ENCODE results near the gene HAUS1. TPM values are rescaled to one million over a fixed set of nuclear protein-coding genes. Genes with fewer than 3 reads are reported as not detected.
"Not testable (repeated sequence)": the region's sequence is repeated elsewhere in the genome, so short reads cannot be mapped to it uniquely, and the experiment has no call there.

HAUS1 gene
- total and polyA plus RNA-seq, 9 donors, result 18.6 to 54.2 (median 28.1) TPM

GRCh38 chr18:46160050-46160798 lies 56.0 kb downstream of the HAUS1 start:
- no peak for TF ChIP-seq CTCF (IDR thresholded peaks at IDR 0.05)
- 63 to 74% (median 67%) methylated on average over 4 of the region's 4 CpGs for WGBS, 3 donors
- DNase-seq, result no peak
- Histone ChIP-seq H3K9me3 (no peaks in the 10 kb centered on the region), H3K36me3 (no peaks in the 10 kb centered on the region), H3K27me3 (no peaks in the 10 kb centered on the region), H3K4me3 (no peak overlapping the region), H3K4me1 (ENCODE audit: insufficient read depth) (no peaks in the 10 kb centered on the region), H3K27ac (no peak overlapping the region)
- intact Hi-C loops (cut with DNase I), result loop anchor here in 1 of 4 donors (10.0 kb wide), 1 partner anchor 65 kb away; no protein-coding TSS in a partner anchor

- intact Hi-C loops (cut with DNase I), result loop anchor here in 1 of 4 donors (10.0 kb wide), 1 partner anchor 64 kb away; no protein-coding TSS in a partner anchor
These were observed 56.7 kb downstream of the HAUS1 start for GRCh38 chr18:46160840-46161239.

GRCh38 chr18:46161703-46162396 lies 57.7 kb downstream of the HAUS1 start:
- Histone ChIP-seq H3K9me3 (no peaks in the 10 kb centered on the region), H3K4me3 (no peak overlapping the region), H3K27ac (no peak overlapping the region), H3K4me1 (ENCODE audit: insufficient read depth) (no peaks in the 10 kb centered on the region), H3K36me3 (no peaks in the 10 kb centered on the region), H3K27me3 (no peaks in the 10 kb centered on the region)
- WGBS, 3 donors, result 84 to 90% (median 89%) methylated on average over 6 of the region's 6 CpGs
- DNase-seq, result no peak
- no peak for TF ChIP-seq CTCF (IDR thresholded peaks at IDR 0.05)
- no peak for TF ChIP-seq POLR2A (IDR thresholded peaks at IDR 0.05)
- TF ChIP-seq EP300 (IDR thresholded peaks at IDR 0.05), result no peak
- intact Hi-C loops (cut with DNase I), result loop anchor here in 1 of 4 donors (10.0 kb wide), 1 partner anchor 63 kb away; no protein-coding TSS in a partner anchor

More at GRCh38 chr18:46160840-46161239, 56.7 kb downstream of the HAUS1 start:
- not testable (repeated sequence) for DNase-seq; H3K27me3 ChIP-seq; H3K9me3 ChIP-seq; H3K4me3 ChIP-seq; H3K36me3 ChIP-seq; H3K4me1 ChIP-seq (ENCODE audit: insufficient read depth); H3K27ac ChIP-seq
- WGBS, 3 donors, result 96 to 99% (median 98%) methylated on average over 5 of the region's 5 CpGs

GRCh38 chr18:46163091-46163490 lies 58.9 kb downstream of the HAUS1 start:
- TF ChIP-seq CTCF (IDR thresholded peaks at IDR 0.05) (no peak), EP300 (IDR thresholded peaks at IDR 0.05) (no peak), POLR2A (IDR thresholded peaks at IDR 0.05) (no peak)
- 83 to 88% (median 84%) methylated on average over 3 of the region's 3 CpGs for WGBS, 3 donors
- intact Hi-C loops (cut with DNase I), result loop anchor here in 1 of 4 donors (10.0 kb wide), 1 partner anchor 62 kb away; no protein-coding TSS in a partner anchor

More at GRCh38 chr18:46163091-46163490, 58.9 kb downstream of the HAUS1 start:
- no peaks in the 10 kb centered on the region for H3K36me3 ChIP-seq
- no peaks in the 10 kb centered on the region for H3K9me3 ChIP-seq
- no peak overlapping the region for H3K27ac ChIP-seq
- no peak for DNase-seq
- no peak overlapping the region for H3K4me3 ChIP-seq
- no peaks in the 10 kb centered on the region for H3K27me3 ChIP-seq
- H3K4me1 ChIP-seq (ENCODE audit: insufficient read depth), result no peaks in the 10 kb centered on the region

All from ovary (tissue), 9 donors.